HTR-8/SVneo (cell line): ENCODE data around the gene RANBP3.
"Not testable (repeated sequence)": the region's sequence is repeated elsewhere in the genome, so short reads cannot be mapped to it uniquely, and the experiment has no call there.

Source experiments
- DNase-seq: peaks from one replicate; pipeline ENCODE4 v3.0.0; 2011; ENCODE audit warnings: low spot score, mixed read lengths; ENCODE audit not compliant: insufficient read length
- FAIRE-seq: peaks from 2 replicates; lab custom pipeline; 2011; peaks lifted over from hg19 to GRCh38; lab: Jason Lieb, UNC

RANBP3 gene

GRCh38 chr19:6010107-6010506 is 32.2 kb upstream of the RANBP3 start:
- DNase-seq (no peak), FAIRE-seq (no peak)

- FAIRE-seq (no peak), DNase-seq (no peak)
These were observed 29.9 kb upstream of the RANBP3 start for GRCh38 chr19:6007866-6008265.

GRCh38 chr19:6006896-6007295 is 29.0 kb upstream of the RANBP3 start:
- FAIRE-seq: no peak
- DNase-seq: no peak

GRCh38 chr19:6006070-6006446 is 28.1 kb upstream of the RANBP3 start:
- not testable (repeated sequence) for DNase-seq, FAIRE-seq

- DNase-seq (no peak), FAIRE-seq (no peak)
These were observed 27.6 kb upstream of the RANBP3 start for GRCh38 chr19:6005321-6006069.

- no peak for FAIRE-seq
- DNase-seq: no peak
These were observed 26.0 kb upstream of the RANBP3 start for GRCh38 chr19:6003976-6004375.

- DNase-seq: no peak
- no peak for FAIRE-seq
These were observed 24.7 kb upstream of the RANBP3 start for GRCh38 chr19:6002591-6002990.

- no peak for DNase-seq
- no peak for FAIRE-seq
These were observed 22.4 kb upstream of the RANBP3 start for GRCh38 chr19:6000228-6000847.

- DNase-seq (no peak), FAIRE-seq (no peak)
These were observed 21.8 kb upstream of the RANBP3 start for GRCh38 chr19:5999693-6000092.

GRCh38 chr19:5997371-5997770 is 19.4 kb upstream of the RANBP3 start:
- FAIRE-seq (no peak), DNase-seq (no peak)

- DNase-seq: no peak
- FAIRE-seq: no peak
These were observed 18.8 kb upstream of the RANBP3 start for GRCh38 chr19:5996623-5997320.

GRCh38 chr19:5996102-5996501 is 18.2 kb upstream of the RANBP3 start:
- DNase-seq: no peak
- FAIRE-seq: no peak

GRCh38 chr19:5995606-5996005 is 17.7 kb upstream of the RANBP3 start:
- DNase-seq (no peak), FAIRE-seq (no peak)

GRCh38 chr19:5994405-5995165 is 16.6 kb upstream of the RANBP3 start:
- DNase-seq (no peak), FAIRE-seq (no peak)

GRCh38 chr19:5993648-5994358 is 15.9 kb upstream of the RANBP3 start:
- FAIRE-seq (no peak), DNase-seq (no peak)

GRCh38 chr19:5993201-5993600 is 15.3 kb upstream of the RANBP3 start:
- no peak for DNase-seq

GRCh38 chr19:5992756-5993155 is 14.8 kb upstream of the RANBP3 start:
- no peak for FAIRE-seq
- DNase-seq: no peak

More at GRCh38 chr19:5993201-5993600, 15.3 kb upstream of the RANBP3 start:
- no peak for FAIRE-seq

GRCh38 chr19:5991244-5991838 is 13.4 kb upstream of the RANBP3 start:
- FAIRE-seq (no peak), DNase-seq (no peak)

- FAIRE-seq (no peak), DNase-seq (no peak)
These were observed 12.4 kb upstream of the RANBP3 start for GRCh38 chr19:5990289-5990797.
